ENCODE results near the gene PNPO. TPM values are rescaled to one million over a fixed set of nuclear protein-coding genes. Genes with fewer than 3 reads are reported as not detected.

The PNPO gene
- total RNA-seq, 2 experiments from 2014 or later = 14.7 to 33.8 TPM

GRCh38 chr17:47980541-47980940 is 39.2 kb downstream of the PNPO start:
- no peak for DNase-seq (ENCODE audit: low spot score)
- no peaks in the 10 kb centered on the region for H3K9me3 ChIP-seq (ENCODE audit: low read length)
- POLR2A ChIA-PET = no interaction called here
- H3K4me1 ChIP-seq (ENCODE audit: insufficient read depth, low read length, poor library complexity, severe bottlenecking) = no peaks in the 10 kb centered on the region
- BruUV-seq (replicated peaks) = no TSS peak
- H3K4me2 ChIP-seq (ENCODE audit: low read length) = no peak overlapping the region
- no peak overlapping the region for H2AFZ ChIP-seq (ENCODE audit: low read length)
- no peak overlapping the region for H3K4me3 ChIP-seq (ENCODE audit: low read depth, low read length, poor library complexity, severe bottlenecking)
- peaks cover 92% of the 10 kb centered on the region for H3K36me3 ChIP-seq (ENCODE audit: insufficient read depth, low read length)
- TF ChIP-seq CTCF (conservative IDR thresholded peaks at IDR 0.05; ENCODE audit: low read length) = no peak
- TF ChIP-seq EZH2phosphoT487 (IDR thresholded peaks at IDR 0.05; ENCODE audit: borderline replicate concordance, low read depth, low read length) = no peak
- H3K27ac ChIP-seq (ENCODE audit: low read depth, low read length, poor library complexity, severe bottlenecking) = no peak overlapping the region
- no peaks in the 10 kb centered on the region for H3K9me2 ChIP-seq (ENCODE audit: insufficient read depth, low read length)
- intact Hi-C loops (cut with micrococcal nuclease; ENCODE audit: unreplicated experiment) = no loop called here
- no peaks in the 10 kb centered on the region for H4K20me1 ChIP-seq (ENCODE audit: insufficient read depth, low read length)
- H3K79me2 ChIP-seq (ENCODE audit: insufficient read depth, low read depth, low read length) = no peaks in the 10 kb centered on the region
- CTCF ChIA-PET (ENCODE audit: unreplicated experiment) = no interaction called here

GRCh38 chr17:47981462-47981861 is 40.1 kb downstream of the PNPO start:
- no peaks in the 10 kb centered on the region for H3K9me2 ChIP-seq (ENCODE audit: insufficient read depth, low read length)
- peaks cover 85% of the 10 kb centered on the region for H3K36me3 ChIP-seq (ENCODE audit: insufficient read depth, low read length)
- CTCF ChIA-PET (ENCODE audit: unreplicated experiment) = no interaction called here

More at GRCh38 chr17:47981462-47981861, 40.1 kb downstream of the PNPO start:
- Histone ChIP-seq H3K4me3 (ENCODE audit: low read depth, low read length, poor library complexity, severe bottlenecking) (no peak overlapping the region), H4K20me1 (ENCODE audit: insufficient read depth, low read length) (no peaks in the 10 kb centered on the region), H3K9me3 (ENCODE audit: low read length) (no peaks in the 10 kb centered on the region), H2AFZ (ENCODE audit: low read length) (no peak overlapping the region), H3K4me1 (ENCODE audit: insufficient read depth, low read length, poor library complexity, severe bottlenecking) (no peaks in the 10 kb centered on the region), H3K27ac (ENCODE audit: low read depth, low read length, poor library complexity, severe bottlenecking) (no peak overlapping the region), H3K4me2 (ENCODE audit: low read length) (no peak overlapping the region), H3K79me2 (ENCODE audit: insufficient read depth, low read depth, low read length) (no peaks in the 10 kb centered on the region)
- DNase-seq (ENCODE audit: low spot score) = no peak
- BruUV-seq (replicated peaks) = TSS peak; percentile 89
- POLR2A ChIA-PET = interaction anchor here (0.6 to 0.7 kb wide), 2 partner anchors 11 to 18 kb away, joined by 3 read pairs; partner anchors contain the start of gene CDK5RAP3
- TF ChIP-seq EZH2phosphoT487 (IDR thresholded peaks at IDR 0.05; ENCODE audit: borderline replicate concordance, low read depth, low read length) (no peak), CTCF (conservative IDR thresholded peaks at IDR 0.05; ENCODE audit: low read length) (no peak)
- intact Hi-C loops (cut with micrococcal nuclease; ENCODE audit: unreplicated experiment) = no loop called here

Data from OCI-LY7 (cell line).